Measurements from ENCODE around the gene ARHGAP26.
"Not testable (repeated sequence)": the region's sequence is repeated elsewhere in the genome, so short reads cannot be mapped to it uniquely, and the experiment has no call there.

ARHGAP26 gene

GRCh38 chr5:143083006-143083405 is 312.8 kb downstream of the ARHGAP26 start:
- Histone ChIP-seq H2AFZ (ENCODE audit: low read length, unreplicated experiment) (no peak overlapping the region), H3K27ac (ENCODE audit: low read depth, low read length) (no peak overlapping the region), H3K4me3 (ENCODE audit: low read depth, low read length) (no peak overlapping the region), H3K4me1 (ENCODE audit: control insufficient read depth, insufficient read depth, low read length, unreplicated experiment) (no peaks in the 10 kb centered on the region), H3K36me3 (ENCODE audit: insufficient read depth, low read length) (no peaks in the 10 kb centered on the region), H3K27me3 (ENCODE audit: insufficient read depth, low read length) (no peaks in the 10 kb centered on the region), H3K79me2 (ENCODE audit: control insufficient read depth, insufficient read depth, low read length, unreplicated experiment) (no peaks in the 10 kb centered on the region)

DNA sequence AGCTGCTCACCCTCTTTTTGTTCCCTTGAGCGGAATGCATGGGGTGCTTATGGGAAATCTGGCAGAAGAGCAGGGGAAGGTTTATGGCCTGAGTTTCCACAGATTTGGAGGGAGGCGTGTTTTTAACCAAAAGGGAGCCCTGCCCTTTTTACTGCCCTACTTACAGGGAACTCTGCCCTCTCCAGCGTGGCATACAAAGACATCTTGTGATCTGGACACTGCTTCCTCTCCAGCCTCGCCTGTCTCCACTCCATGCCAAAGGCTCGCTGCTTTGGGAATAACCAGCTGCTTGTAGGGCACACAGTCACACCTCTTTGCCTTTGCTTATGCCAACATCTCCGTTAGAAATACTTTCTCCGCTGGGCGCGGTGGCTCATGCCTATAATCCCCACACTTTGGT is 314.2 kb downstream of the ARHGAP26 start:
- Histone ChIP-seq H3K4me1 (ENCODE audit: control insufficient read depth, insufficient read depth, low read length, unreplicated experiment) (no peaks in the 10 kb centered on the region), H3K79me2 (ENCODE audit: control insufficient read depth, insufficient read depth, low read length, unreplicated experiment) (no peaks in the 10 kb centered on the region), H3K4me3 (ENCODE audit: low read depth, low read length) (no peak overlapping the region), H2AFZ (ENCODE audit: low read length, unreplicated experiment) (no peak overlapping the region), H3K36me3 (ENCODE audit: insufficient read depth, low read length) (no peaks in the 10 kb centered on the region), H3K27me3 (ENCODE audit: insufficient read depth, low read length) (no peaks in the 10 kb centered on the region), H3K27ac (ENCODE audit: low read depth, low read length) (no peak overlapping the region)

GRCh38 chr5:143085319-143085917 is 315.2 kb downstream of the ARHGAP26 start:
- Histone ChIP-seq H3K27ac (ENCODE audit: low read depth, low read length) (no peak overlapping the region), H3K27me3 (ENCODE audit: insufficient read depth, low read length) (no peaks in the 10 kb centered on the region), H3K4me3 (ENCODE audit: low read depth, low read length) (no peak overlapping the region), H3K36me3 (ENCODE audit: insufficient read depth, low read length) (no peaks in the 10 kb centered on the region), H3K79me2 (ENCODE audit: control insufficient read depth, insufficient read depth, low read length, unreplicated experiment) (no peaks in the 10 kb centered on the region), H2AFZ (ENCODE audit: low read length, unreplicated experiment) (no peak overlapping the region), H3K4me1 (ENCODE audit: control insufficient read depth, insufficient read depth, low read length, unreplicated experiment) (no peaks in the 10 kb centered on the region)

DNA sequence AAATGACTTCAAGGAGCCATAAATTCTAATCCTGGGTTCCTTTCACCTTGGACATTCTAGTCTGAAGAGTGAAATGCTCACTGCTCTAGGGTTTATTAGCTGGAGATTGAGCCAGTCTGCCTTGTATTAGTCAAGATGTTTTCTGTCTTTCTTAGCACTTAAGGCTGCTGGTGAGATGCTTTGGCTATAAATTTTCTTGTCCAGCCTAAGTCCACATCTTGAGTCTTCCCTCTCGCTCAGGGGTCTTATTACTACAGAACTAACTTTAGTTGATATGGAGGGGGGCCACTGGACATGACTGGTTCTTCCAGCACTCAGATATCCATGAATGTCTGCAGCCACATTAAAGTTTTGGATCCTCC is 316.4 kb downstream of the ARHGAP26 start:
- no peaks in the 10 kb centered on the region for H3K36me3 ChIP-seq (ENCODE audit: insufficient read depth, low read length)
- H3K27me3 ChIP-seq (ENCODE audit: insufficient read depth, low read length): no peaks in the 10 kb centered on the region
- H3K79me2 ChIP-seq (ENCODE audit: control insufficient read depth, insufficient read depth, low read length, unreplicated experiment): no peaks in the 10 kb centered on the region
- H3K4me1 ChIP-seq (ENCODE audit: control insufficient read depth, insufficient read depth, low read length, unreplicated experiment): no peaks in the 10 kb centered on the region
- no peak overlapping the region for H2AFZ ChIP-seq (ENCODE audit: low read length, unreplicated experiment)
- no peak overlapping the region for H3K4me3 ChIP-seq (ENCODE audit: low read depth, low read length)
- no peak overlapping the region for H3K27ac ChIP-seq (ENCODE audit: low read depth, low read length)

DNA sequence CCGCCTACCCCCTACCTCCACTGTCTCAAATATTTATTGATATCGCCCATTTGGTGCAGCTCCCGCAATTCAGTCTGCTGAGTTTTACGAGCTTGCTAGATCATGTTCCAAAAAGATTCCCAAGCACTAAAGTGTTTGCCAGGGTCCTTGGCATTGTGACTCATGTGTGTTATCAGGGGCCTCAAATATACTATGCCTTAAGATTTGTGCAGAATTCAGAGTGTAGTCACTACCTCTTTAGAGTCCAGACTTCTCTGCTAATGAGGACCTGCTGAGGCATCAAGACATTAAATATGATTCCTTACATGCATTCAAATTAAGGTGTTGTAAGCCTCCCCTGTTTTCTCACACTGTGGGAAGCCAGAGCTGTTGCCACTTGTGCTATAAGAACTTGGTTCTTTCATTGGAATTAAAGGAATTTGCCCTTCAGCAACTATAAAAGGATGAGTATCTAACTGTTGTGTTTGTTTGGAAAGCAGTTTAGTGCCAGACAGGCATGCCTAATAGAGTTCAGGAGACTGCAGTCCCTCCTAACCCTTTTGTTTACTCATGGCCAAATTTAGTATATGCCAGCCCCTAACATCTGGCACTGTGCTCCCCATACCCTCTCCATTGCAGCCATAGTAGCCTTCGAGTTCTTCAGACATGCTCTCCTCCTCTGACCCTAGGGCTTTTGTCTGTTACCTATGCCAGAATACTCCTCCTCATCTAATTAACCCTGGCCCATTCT is 316.9 kb downstream of the ARHGAP26 start:
- Histone ChIP-seq H3K36me3 (ENCODE audit: insufficient read depth, low read length) (no peaks in the 10 kb centered on the region), H3K27ac (ENCODE audit: low read depth, low read length) (no peak overlapping the region), H3K4me3 (ENCODE audit: low read depth, low read length) (no peak overlapping the region), H2AFZ (ENCODE audit: low read length, unreplicated experiment) (no peak overlapping the region), H3K79me2 (ENCODE audit: control insufficient read depth, insufficient read depth, low read length, unreplicated experiment) (no peaks in the 10 kb centered on the region), H3K27me3 (ENCODE audit: insufficient read depth, low read length) (no peaks in the 10 kb centered on the region), H3K4me1 (ENCODE audit: control insufficient read depth, insufficient read depth, low read length, unreplicated experiment) (no peaks in the 10 kb centered on the region)

- not testable (repeated sequence) for H3K79me2 ChIP-seq (ENCODE audit: control insufficient read depth, insufficient read depth, low read length, unreplicated experiment); H2AFZ ChIP-seq (ENCODE audit: low read length, unreplicated experiment); H3K4me3 ChIP-seq (ENCODE audit: low read depth, low read length); H3K27me3 ChIP-seq (ENCODE audit: insufficient read depth, low read length); H3K27ac ChIP-seq (ENCODE audit: low read depth, low read length); H3K36me3 ChIP-seq (ENCODE audit: insufficient read depth, low read length); H3K4me1 ChIP-seq (ENCODE audit: control insufficient read depth, insufficient read depth, low read length, unreplicated experiment)
These were observed 318.5 kb downstream of the ARHGAP26 start for GRCh38 chr5:143088702-143089101.

GRCh38 chr5:143090044-143090443 is 319.9 kb downstream of the ARHGAP26 start:
- not testable (repeated sequence) for H3K27ac ChIP-seq (ENCODE audit: low read depth, low read length); H3K4me3 ChIP-seq (ENCODE audit: low read depth, low read length); H3K27me3 ChIP-seq (ENCODE audit: insufficient read depth, low read length); H3K79me2 ChIP-seq (ENCODE audit: control insufficient read depth, insufficient read depth, low read length, unreplicated experiment); H2AFZ ChIP-seq (ENCODE audit: low read length, unreplicated experiment); H3K4me1 ChIP-seq (ENCODE audit: control insufficient read depth, insufficient read depth, low read length, unreplicated experiment); H3K36me3 ChIP-seq (ENCODE audit: insufficient read depth, low read length)

DNA sequence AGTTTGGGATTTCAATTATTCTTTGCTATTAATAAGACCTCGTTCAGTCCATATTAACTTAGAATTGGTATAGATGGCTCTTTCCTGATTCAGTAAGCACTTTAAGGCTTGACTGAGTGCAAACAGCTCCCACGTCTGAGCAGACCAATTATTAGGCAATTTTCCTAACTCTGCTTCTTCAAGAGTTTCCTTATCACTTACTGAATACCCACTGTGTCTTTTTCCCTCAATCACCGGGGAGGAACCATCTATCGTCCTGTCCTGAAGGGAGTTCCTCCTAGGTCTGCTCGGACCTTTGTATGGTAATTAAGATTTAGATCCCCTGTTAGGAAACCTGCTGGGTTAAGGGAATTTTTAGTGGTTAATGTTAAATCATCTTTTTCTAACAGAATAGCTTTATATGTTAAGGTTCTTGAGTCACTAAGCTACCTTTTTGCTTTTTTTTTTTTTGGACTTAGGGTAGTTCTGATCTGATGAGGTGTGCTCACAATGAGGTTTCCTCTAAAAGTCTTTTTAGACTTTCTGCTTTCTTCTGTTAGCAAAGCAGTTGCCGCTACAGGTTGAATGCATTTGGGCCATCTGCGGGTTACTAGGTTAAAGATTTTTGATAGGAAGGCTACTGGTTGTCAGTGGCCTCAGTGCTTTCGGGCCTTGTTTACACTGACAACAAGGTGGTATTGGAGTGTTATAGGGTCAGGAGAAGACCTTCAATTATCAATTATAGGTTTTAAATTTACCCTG is 322.7 kb downstream of the ARHGAP26 start:
- H3K4me3 ChIP-seq (ENCODE audit: low read depth, low read length): not testable (repeated sequence)

DNA sequence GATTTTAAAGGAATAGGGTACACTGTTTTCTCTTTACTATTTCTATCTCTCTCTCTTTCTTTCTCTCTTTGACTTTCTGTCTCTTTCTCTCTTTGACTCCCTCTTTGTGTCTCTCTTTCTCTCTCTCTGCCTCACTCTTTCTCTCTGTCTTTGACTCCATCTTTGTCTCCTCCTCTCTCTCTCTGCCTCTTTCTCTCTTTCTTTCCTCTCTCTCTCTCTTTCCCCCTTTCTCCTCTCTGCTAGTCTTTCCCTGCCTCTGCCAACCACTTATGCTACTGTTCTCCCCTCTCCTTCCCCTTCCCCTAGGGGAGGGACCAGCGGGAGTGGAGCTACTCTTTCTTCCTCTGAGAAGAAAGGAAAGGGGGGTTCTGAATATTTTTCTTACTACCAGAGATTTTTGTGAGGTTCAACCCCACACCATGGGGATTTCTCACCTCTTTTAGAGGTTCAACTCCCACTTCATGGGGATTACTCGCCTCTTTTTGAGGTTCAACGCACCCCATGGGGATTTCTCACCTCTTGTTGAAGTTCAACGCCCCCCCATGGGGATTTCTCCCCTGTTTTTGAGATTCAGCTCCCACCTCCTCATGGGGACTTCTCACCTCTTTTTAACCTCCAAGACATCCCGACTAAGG is 323.4 kb downstream of the ARHGAP26 start:
- no peaks in the 10 kb centered on the region for H3K79me2 ChIP-seq (ENCODE audit: control insufficient read depth, insufficient read depth, low read length, unreplicated experiment)
- H2AFZ ChIP-seq (ENCODE audit: low read length, unreplicated experiment): no peak overlapping the region
- H3K27ac ChIP-seq (ENCODE audit: low read depth, low read length): no peak overlapping the region

More for the DNA sequence above, 322.7 kb downstream of the ARHGAP26 start:
- H3K27ac ChIP-seq (ENCODE audit: low read depth, low read length); H3K4me1 ChIP-seq (ENCODE audit: control insufficient read depth, insufficient read depth, low read length, unreplicated experiment); H3K27me3 ChIP-seq (ENCODE audit: insufficient read depth, low read length); H3K79me2 ChIP-seq (ENCODE audit: control insufficient read depth, insufficient read depth, low read length, unreplicated experiment); H2AFZ ChIP-seq (ENCODE audit: low read length, unreplicated experiment); H3K36me3 ChIP-seq (ENCODE audit: insufficient read depth, low read length): not testable (repeated sequence)

GRCh38 chr5:143094087-143094521 is 323.9 kb downstream of the ARHGAP26 start:
- no peaks in the 10 kb centered on the region for H3K4me1 ChIP-seq (ENCODE audit: control insufficient read depth, insufficient read depth, low read length, unreplicated experiment)
- no peaks in the 10 kb centered on the region for H3K79me2 ChIP-seq (ENCODE audit: control insufficient read depth, insufficient read depth, low read length, unreplicated experiment)
- H3K4me3 ChIP-seq (ENCODE audit: low read depth, low read length): no peak overlapping the region
- no peaks in the 10 kb centered on the region for H3K27me3 ChIP-seq (ENCODE audit: insufficient read depth, low read length)
- H3K27ac ChIP-seq (ENCODE audit: low read depth, low read length): no peak overlapping the region
- H3K36me3 ChIP-seq (ENCODE audit: insufficient read depth, low read length): no peaks in the 10 kb centered on the region
- no peak overlapping the region for H2AFZ ChIP-seq (ENCODE audit: low read length, unreplicated experiment)

More for the DNA sequence above, 323.4 kb downstream of the ARHGAP26 start:
- H3K27me3 ChIP-seq (ENCODE audit: insufficient read depth, low read length): no peaks in the 10 kb centered on the region
- H3K4me1 ChIP-seq (ENCODE audit: control insufficient read depth, insufficient read depth, low read length, unreplicated experiment): no peaks in the 10 kb centered on the region
- H3K4me3 ChIP-seq (ENCODE audit: low read depth, low read length): no peak overlapping the region
- no peaks in the 10 kb centered on the region for H3K36me3 ChIP-seq (ENCODE audit: insufficient read depth, low read length)
